ENCODE results near the gene SLC5A9.
A peak's percentile ranks its signal among the peaks of the same experiment; 100 is the strongest.

Gene SLC5A9

DNA sequence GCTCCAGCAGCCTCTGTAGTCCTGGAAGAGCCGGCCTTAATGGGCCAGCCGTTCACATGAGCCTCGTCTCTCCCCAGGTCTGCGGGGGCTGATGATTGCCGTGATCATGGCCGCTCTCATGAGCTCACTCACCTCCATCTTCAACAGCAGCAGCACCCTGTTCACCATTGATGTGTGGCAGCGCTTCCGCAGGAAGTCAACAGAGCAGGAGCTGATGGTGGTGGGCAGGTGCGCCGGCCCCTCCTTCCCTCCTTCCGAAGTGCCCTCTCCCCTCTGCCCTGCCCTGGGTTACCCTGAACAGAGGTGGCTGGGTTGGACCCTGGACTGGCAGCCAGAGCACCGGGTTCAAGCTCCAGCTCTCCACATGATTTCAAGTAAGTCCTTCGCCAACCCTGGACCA, 13.1 kb downstream of the SLC5A9 start:
- H3K9ac ChIP-seq (ENCODE audit: low read length), result no peak overlapping the region
- H3K4me3 ChIP-seq (ENCODE audit: insufficient read depth, low read length, poor library complexity, severe bottlenecking), result no peak overlapping the region

DNA sequence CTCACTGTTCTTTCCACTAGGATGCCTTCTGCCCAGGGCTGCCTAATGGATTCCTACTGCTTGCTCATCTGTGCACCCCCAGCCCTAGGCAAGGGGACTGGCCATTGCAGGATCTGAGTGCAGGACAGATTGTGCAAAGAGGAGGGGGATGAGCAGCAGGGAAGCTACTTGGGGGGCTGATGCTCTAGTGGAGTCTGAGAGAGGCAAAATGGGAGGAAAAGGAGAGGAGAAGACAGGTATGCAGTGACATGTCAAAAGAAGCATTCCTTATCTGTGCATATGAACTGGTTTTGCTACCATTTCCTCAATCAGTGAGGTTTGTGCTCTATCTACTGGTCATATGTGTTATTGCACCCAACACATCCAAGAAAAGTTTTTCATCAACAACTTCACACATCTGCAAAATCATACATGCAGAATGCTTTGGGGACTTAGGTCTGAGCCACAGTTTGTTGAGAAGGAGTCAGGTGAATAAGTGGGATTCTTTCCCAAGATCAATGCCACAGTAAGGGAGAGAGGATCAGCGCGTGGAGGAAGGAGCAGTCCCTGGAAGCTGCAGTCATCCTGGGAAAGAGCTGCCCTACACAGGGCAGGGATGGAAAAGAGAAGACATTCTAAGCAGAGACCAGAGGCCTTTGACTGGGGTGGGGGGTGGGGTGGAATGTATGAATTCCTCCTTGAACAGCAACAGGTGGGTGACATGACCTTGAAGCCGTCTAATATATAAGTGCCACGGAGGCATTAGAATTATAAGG, 14.4 kb downstream of the SLC5A9 start:
- Histone ChIP-seq H3K9me2 (replicated peaks; ENCODE audit: insufficient read depth, low read length) (no peaks in the 10 kb centered on the region), H2AFZ (ENCODE audit: low read depth, low read length, severe bottlenecking) (no peak overlapping the region), H3F3A (ENCODE audit: insufficient read depth) (no peaks in the 10 kb centered on the region), H3K9me3 (ENCODE audit: insufficient read depth, low read length) (no peaks in the 10 kb centered on the region), H3K4me2 (ENCODE audit: low read depth, low read length, poor library complexity, severe bottlenecking) (no peak overlapping the region), H3K4me3 (ENCODE audit: insufficient read depth, low read length, poor library complexity, severe bottlenecking) (no peak overlapping the region), H3K27me3 (ENCODE audit: low read length) (no peaks in the 10 kb centered on the region), H3K79me2 (ENCODE audit: insufficient read depth, low read length) (no peaks in the 10 kb centered on the region), H3K9ac (ENCODE audit: low read length) (no peak overlapping the region), H4K20me1 (ENCODE audit: low read depth, low read length) (no peaks in the 10 kb centered on the region), H3K27ac (ENCODE audit: low read depth, low read length) (no peak overlapping the region), H3K36me3 (ENCODE audit: low read length) (no peaks in the 10 kb centered on the region)
- TF ChIP-seq, protein P1, sequence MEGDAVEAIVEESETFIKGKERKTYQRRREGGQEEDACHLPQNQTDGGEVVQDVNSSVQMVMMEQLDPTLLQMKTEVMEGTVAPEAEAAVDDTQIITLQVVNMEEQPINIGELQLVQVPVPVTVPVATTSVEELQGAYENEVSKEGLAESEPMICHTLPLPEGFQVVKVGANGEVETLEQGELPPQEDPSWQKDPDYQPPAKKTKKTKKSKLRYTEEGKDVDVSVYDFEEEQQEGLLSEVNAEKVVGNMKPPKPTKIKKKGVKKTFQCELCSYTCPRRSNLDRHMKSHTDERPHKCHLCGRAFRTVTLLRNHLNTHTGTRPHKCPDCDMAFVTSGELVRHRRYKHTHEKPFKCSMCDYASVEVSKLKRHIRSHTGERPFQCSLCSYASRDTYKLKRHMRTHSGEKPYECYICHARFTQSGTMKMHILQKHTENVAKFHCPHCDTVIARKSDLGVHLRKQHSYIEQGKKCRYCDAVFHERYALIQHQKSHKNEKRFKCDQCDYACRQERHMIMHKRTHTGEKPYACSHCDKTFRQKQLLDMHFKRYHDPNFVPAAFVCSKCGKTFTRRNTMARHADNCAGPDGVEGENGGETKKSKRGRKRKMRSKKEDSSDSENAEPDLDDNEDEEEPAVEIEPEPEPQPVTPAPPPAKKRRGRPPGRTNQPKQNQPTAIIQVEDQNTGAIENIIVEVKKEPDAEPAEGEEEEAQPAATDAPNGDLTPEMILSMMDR (IDR thresholded peaks at IDR 0.05; ENCODE audit: insufficient read depth, low read length, poor library complexity, severe bottlenecking), result peak; percentile 23
- no peak for TF ChIP-seq EZH2phosphoT487 (conservative IDR thresholded peaks at IDR 0.05; ENCODE audit: low read length)

More for the DNA sequence above, 13.1 kb downstream of the SLC5A9 start:
- no peaks in the 10 kb centered on the region for H3K27me3 ChIP-seq (ENCODE audit: low read length)
- no peak overlapping the region for H2AFZ ChIP-seq (ENCODE audit: low read depth, low read length, severe bottlenecking)
- H3K36me3 ChIP-seq (ENCODE audit: low read length), result no peaks in the 10 kb centered on the region
- H3K9me2 ChIP-seq (replicated peaks; ENCODE audit: insufficient read depth, low read length), result no peaks in the 10 kb centered on the region
- no peaks in the 10 kb centered on the region for H3K79me2 ChIP-seq (ENCODE audit: insufficient read depth, low read length)
- TF ChIP-seq EZH2phosphoT487 (conservative IDR thresholded peaks at IDR 0.05; ENCODE audit: low read length), result no peak
- TF ChIP-seq, protein P1 (IDR thresholded peaks at IDR 0.05; ENCODE audit: insufficient read depth, low read length, poor library complexity, severe bottlenecking), result no peak
- H3F3A ChIP-seq (ENCODE audit: insufficient read depth), result no peaks in the 10 kb centered on the region
- H3K4me2 ChIP-seq (ENCODE audit: low read depth, low read length, poor library complexity, severe bottlenecking), result no peak overlapping the region
- H4K20me1 ChIP-seq (ENCODE audit: low read depth, low read length), result no peaks in the 10 kb centered on the region
- H3K27ac ChIP-seq (ENCODE audit: low read depth, low read length), result no peak overlapping the region
- no peaks in the 10 kb centered on the region for H3K9me3 ChIP-seq (ENCODE audit: insufficient read depth, low read length)

DNA sequence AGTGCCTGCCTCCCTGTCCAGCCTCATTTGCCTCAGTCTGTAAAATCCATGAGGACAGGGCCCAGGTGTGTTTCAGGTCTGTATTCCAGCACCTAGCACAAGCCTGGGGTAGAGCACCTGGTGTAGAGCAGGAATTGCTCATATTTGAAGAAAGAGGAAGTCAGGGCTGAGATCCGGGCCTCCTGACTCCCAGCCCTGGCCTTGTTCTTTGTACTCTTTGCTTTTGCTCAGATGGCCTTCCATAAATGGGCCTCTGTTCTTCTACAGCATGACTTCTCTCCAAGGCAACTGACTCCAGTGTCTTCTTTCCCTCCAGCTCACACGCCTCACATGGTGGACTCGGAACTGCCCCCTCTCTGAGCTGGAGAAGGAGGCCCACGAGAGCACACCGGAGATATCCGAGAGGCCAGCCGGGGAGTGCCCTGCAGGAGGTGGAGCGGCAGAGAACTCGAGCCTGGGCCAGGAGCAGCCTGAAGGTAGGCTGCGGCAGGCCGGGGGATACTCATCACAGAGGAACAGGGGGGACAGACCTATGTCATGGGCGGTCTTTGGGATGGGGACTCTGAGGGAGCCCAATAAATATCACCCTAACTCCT, 19.7 kb downstream of the SLC5A9 start:
- no peaks in the 10 kb centered on the region for H3K9me2 ChIP-seq (replicated peaks; ENCODE audit: insufficient read depth, low read length)
- no peak overlapping the region for H3K27ac ChIP-seq (ENCODE audit: low read depth, low read length)
- no peaks in the 10 kb centered on the region for H3K27me3 ChIP-seq (ENCODE audit: low read length)
- no peak overlapping the region for H2AFZ ChIP-seq (ENCODE audit: low read depth, low read length, severe bottlenecking)
- H4K20me1 ChIP-seq (ENCODE audit: low read depth, low read length), result no peaks in the 10 kb centered on the region
- no peaks in the 10 kb centered on the region for H3K9me3 ChIP-seq (ENCODE audit: insufficient read depth, low read length)
- no peaks in the 10 kb centered on the region for H3K36me3 ChIP-seq (ENCODE audit: low read length)
- TF ChIP-seq, protein P1 (IDR thresholded peaks at IDR 0.05; ENCODE audit: insufficient read depth, low read length, poor library complexity, severe bottlenecking), result no peak
- no peak for TF ChIP-seq EZH2phosphoT487 (conservative IDR thresholded peaks at IDR 0.05; ENCODE audit: low read length)
- no peaks in the 10 kb centered on the region for H3K79me2 ChIP-seq (ENCODE audit: insufficient read depth, low read length)
- H3K4me3 ChIP-seq (ENCODE audit: insufficient read depth, low read length, poor library complexity, severe bottlenecking), result no peak overlapping the region
- no peaks in the 10 kb centered on the region for H3F3A ChIP-seq (ENCODE audit: insufficient read depth)
- H3K9ac ChIP-seq (ENCODE audit: low read length), result no peak overlapping the region
- H3K4me2 ChIP-seq (ENCODE audit: low read depth, low read length, poor library complexity, severe bottlenecking), result no peak overlapping the region
